C4-2B (cell line): ENCODE results near the gene DERA.

Experiments
- CTCF ChIP-seq: fragments of 450-650 bp; conservative IDR thresholded peaks from 2 replicates; pipeline ENCODE4 v1.5.1; 2017; ENCODE audit warnings: mild to moderate bottlenecking
- ZFX ChIP-seq: fragments of 450-650 bp; IDR thresholded peaks from 2 replicates; pipeline ENCODE4 v1.6.1; 2017

- TF ChIP-seq CTCF (no peak), ZFX (no peak)
These were observed 105.6 kb downstream of the DERA start for GRCh38 chr12:16016748-16017147.
